H1 (cell line): ENCODE data around the gene PATJ. TPM values are rescaled to one million over a fixed set of nuclear protein-coding genes. Genes with fewer than 3 reads are reported as not detected.

ENCODE experiments used
- CTCF ChIA-PET: fragments of 300-600 bp; sonication (Branson Sonifier 250); formaldehyde crosslinking; loops from one replicate; lab custom pipeline; 2021; ENCODE audit not compliant: partially characterized antibody; lab: Charles Lee
- POLR2A ChIA-PET: fragments of 300-600 bp; sonication (Branson Sonifier 250); formaldehyde crosslinking; loops from one replicate; lab custom pipeline; 2021; ENCODE audit warnings: inconsistent platforms; ENCODE audit not compliant: partially characterized antibody; lab: Charles Lee
- DNase-seq, 2 experiments: peaks; one replicate each; pipeline versions ENCODE4 v3.0.0 to v3.0.0-alpha.2; 2010 to 2022; ENCODE audit warnings: low spot score in 2 of 2, low read depth in 1 of 2, mixed read lengths in 1 of 2
- FAIRE-seq: peaks from 2 replicates; lab custom pipeline; 2011; peaks lifted over from hg19 to GRCh38; lab: Jason Lieb, UNC
- H2AFZ ChIP-seq: 2 replicates; pipeline ENCODE4 v1.8.1; 2012; ENCODE audit warnings: low read length, inconsistent platforms
- H2AK5ac ChIP-seq: 2 replicates; pipeline ENCODE4 v1.6.1; 2013; ENCODE audit warnings: low read depth, low read length
- H2BK120ac ChIP-seq: replicated peaks from 2 replicates; pipeline ENCODE3; 2013; ENCODE audit warnings: low read depth, low read length, inconsistent platforms
- H2BK12ac ChIP-seq: 2 replicates; pipeline ENCODE4 v1.6.1; 2013; ENCODE audit warnings: low read depth, low read length
- H2BK15ac ChIP-seq: 2 replicates; pipeline ENCODE4 v1.6.1; 2013; ENCODE audit warnings: low read length
- H2BK20ac ChIP-seq: 2 replicates; pipeline ENCODE4 v1.6.1; 2013; ENCODE audit warnings: low read length
- H2BK5ac ChIP-seq: 2 replicates; pipeline ENCODE4 v1.6.1; 2013; ENCODE audit warnings: low read depth, low read length
- H3K14ac ChIP-seq: 2 replicates; pipeline ENCODE4 v1.6.1; 2013; ENCODE audit warnings: inconsistent platforms; ENCODE audit not compliant: insufficient read length
- H3K18ac ChIP-seq: 2 replicates; pipeline ENCODE4 v1.6.1; 2013; ENCODE audit warnings: low read length; ENCODE audit errors: extremely low read depth
- H3K23ac ChIP-seq: 2 replicates; pipeline ENCODE4 v1.6.1; 2013; ENCODE audit warnings: inconsistent platforms; ENCODE audit not compliant: insufficient read length
- H3K23me2 ChIP-seq: 2 replicates; pipeline ENCODE4 v1.6.1; 2013; ENCODE audit warnings: low read depth, low read length
- H3K27ac ChIP-seq: 2 replicates; pipeline ENCODE4 v1.6.1; 2011; ENCODE audit warnings: low read depth, low read length, inconsistent platforms
- H3K27me3 ChIP-seq, 4 experiments: replicated peaks in 1 of 4; 1 replicate in 1 of 4; 2 replicates in 3 of 4; pipeline versions ENCODE4 v1.6.1 to v1.8.1; 2011 to 2013; ENCODE audit warnings: low read length in 3 of 4, mild to moderate bottlenecking in 3 of 4, inconsistent platforms in 2 of 4, mixed read lengths in 2 of 4, moderate library complexity in 1 of 4; ENCODE audit not compliant: control insufficient read depth in 3 of 4, insufficient read depth in 3 of 4; ENCODE audit errors: extremely low read depth in 1 of 4
- H3K36me3 ChIP-seq, 4 experiments: 2 replicates each; pipeline versions ENCODE4 v1.6.1 to v1.8.1; 2011 to 2013; ENCODE audit warnings: mild to moderate bottlenecking in 4 of 4, low read length in 3 of 4, moderate library complexity in 2 of 4, control low read depth in 1 of 4, inconsistent platforms in 1 of 4; ENCODE audit not compliant: insufficient read depth in 4 of 4, control insufficient read depth in 2 of 4
- H3K4ac ChIP-seq: replicated peaks from 2 replicates; pipeline ENCODE3; 2013; ENCODE audit warnings: low read length, low read depth, mixed read lengths, inconsistent platforms; ENCODE audit not compliant: insufficient read length
- H3K4me1 ChIP-seq, 4 experiments: replicated peaks in 1 of 4; 1 replicate in 1 of 4; 2 replicates in 3 of 4; pipeline versions ENCODE4 v1.6.1 to v1.8.1; 2011 to 2013; ENCODE audit warnings: low read length in 3 of 4, inconsistent platforms in 2 of 4, mixed read lengths in 1 of 4; ENCODE audit not compliant: insufficient read depth in 4 of 4, control insufficient read depth in 3 of 4
- H3K4me2 ChIP-seq, 2 experiments: 2 replicates each; pipeline versions ENCODE4 v1.6.1 to v1.8.1; 2011 to 2013; ENCODE audit warnings: low read depth in 2 of 2, low read length in 2 of 2, control low read depth in 1 of 2, inconsistent platforms in 1 of 2, mild to moderate bottlenecking in 1 of 2; ENCODE audit not compliant: insufficient read depth in 1 of 2
- H3K4me3 ChIP-seq, 4 experiments: fragments of 200-600, 300-600 bp in 1 of 4; sonication (generic), shearing (Covaris generic), sonication (Bioruptor Twin) in 1 of 4; 2 replicates each; pipeline versions ENCODE4 v1.5.1 to v1.8.1; 2011 to 2016; ENCODE audit warnings: low read length in 4 of 4, low read depth in 3 of 4, control low read depth in 2 of 4, inconsistent platforms in 2 of 4, mild to moderate bottlenecking in 2 of 4, mixed read lengths in 1 of 4, moderate library complexity in 1 of 4; ENCODE audit not compliant: insufficient read depth in 2 of 4; ENCODE audit errors: extremely low read depth in 1 of 4
- H3K56ac ChIP-seq: replicated peaks from 2 replicates; pipeline ENCODE3; 2013; ENCODE audit warnings: low read depth, mild to moderate bottlenecking, mixed read lengths, low read length, inconsistent platforms; ENCODE audit not compliant: insufficient read length
- H3K79me1 ChIP-seq: 2 replicates; pipeline ENCODE4 v1.6.1; 2013; ENCODE audit warnings: low read depth, low read length, control low read depth
- H3K79me2 ChIP-seq, 2 experiments: 2 replicates each; pipeline versions ENCODE4 v1.6.1 to v1.8.1; 2012 to 2013; ENCODE audit warnings: low read length in 2 of 2, mild to moderate bottlenecking in 2 of 2, inconsistent platforms in 1 of 2; ENCODE audit not compliant: insufficient read depth in 2 of 2, control insufficient read depth in 1 of 2
- H3K9ac ChIP-seq, 4 experiments: replicated peaks in 1 of 4; 1 replicate in 1 of 4; 2 replicates in 3 of 4; pipeline versions ENCODE4 v1.6.1 to v1.8.1; 2011 to 2013; ENCODE audit warnings: low read depth in 3 of 4, low read length in 3 of 4, control low read depth in 2 of 4, mild to moderate bottlenecking in 2 of 4, moderate library complexity in 2 of 4, inconsistent platforms in 1 of 4; ENCODE audit errors: extremely low read depth in 1 of 4
- H3K9me3 ChIP-seq, 2 experiments: 2 replicates each; pipeline versions ENCODE4 v1.6.1 to v1.8.1; 2012 to 2013; ENCODE audit warnings: mild to moderate bottlenecking in 2 of 2, moderate library complexity in 2 of 2, control low read depth in 1 of 2, inconsistent platforms in 1 of 2, low read depth in 1 of 2, low read length in 1 of 2, mixed read lengths in 1 of 2; ENCODE audit not compliant: insufficient read depth in 2 of 2
- H4K20me1 ChIP-seq, 2 experiments: replicated peaks in 1 of 2; 2 replicates each; pipeline versions ENCODE3 to v1.8.1; 2011 to 2013; ENCODE audit warnings: inconsistent platforms in 2 of 2, low read length in 2 of 2, mild to moderate bottlenecking in 1 of 2; ENCODE audit not compliant: insufficient read depth in 2 of 2, control insufficient read depth in 1 of 2
- H4K5ac ChIP-seq: 2 replicates; pipeline ENCODE4 v1.6.1; 2013; ENCODE audit warnings: low read length, low read depth, mixed read lengths, inconsistent platforms; ENCODE audit not compliant: insufficient read length
- H4K8ac ChIP-seq: 2 replicates; pipeline ENCODE4 v1.8.0; 2013; ENCODE audit warnings: mild to moderate bottlenecking, moderate library complexity, low read length, inconsistent platforms; ENCODE audit not compliant: insufficient read depth; ENCODE audit errors: extremely low read depth
- H4K91ac ChIP-seq: replicated peaks from 2 replicates; pipeline ENCODE3; 2013; ENCODE audit warnings: low read length, mixed read lengths, inconsistent platforms; ENCODE audit not compliant: insufficient read length
- CHD1 ChIP-seq: IDR thresholded peaks from 2 replicates; pipeline ENCODE4 v1.6.1; 2012; ENCODE audit warnings: low read depth, low read length, improper control_type of control experiment
- CTBP2 ChIP-seq: IDR thresholded peaks from 2 replicates; pipeline ENCODE4 v1.7.0; 2011; ENCODE audit warnings: borderline replicate concordance, mild to moderate bottlenecking, moderate library complexity, mixed read lengths, low read length; ENCODE audit not compliant: insufficient read depth, insufficient read length
- GABPA ChIP-seq: IDR thresholded peaks from 2 replicates; pipeline ENCODE4 v1.6.1; 2011; ENCODE audit warnings: mild to moderate bottlenecking, low read length, moderate library complexity, borderline replicate concordance; ENCODE audit not compliant: insufficient read depth
- HDAC2 ChIP-seq, 2 experiments: fragments of 300-600 bp in 1 of 2; sonication (generic) in 1 of 2; IDR thresholded peaks; 2 replicates each; pipeline ENCODE4 v1.6.1; 2011 to 2012; ENCODE audit warnings: low read depth in 2 of 2, low read length in 2 of 2, mild to moderate bottlenecking in 2 of 2, moderate library complexity in 2 of 2, borderline replicate concordance in 1 of 2, inconsistent platforms in 1 of 2
- KDM4A ChIP-seq: IDR thresholded peaks from one replicate; pipeline ENCODE4 v1.7.1; 2012; ENCODE audit warnings: low read depth, mild to moderate bottlenecking, moderate library complexity, low read length, inconsistent platforms; ENCODE audit not compliant: severe bottlenecking
- NRF1 ChIP-seq: IDR thresholded peaks from 2 replicates; pipeline ENCODE4 v1.6.1; 2011; ENCODE audit warnings: mild to moderate bottlenecking, low read depth, low read length, improper control_type of control experiment
- PHF8 ChIP-seq: fragments of 200-600 bp; sonication (generic); conservative IDR thresholded peaks from 2 replicates; pipeline ENCODE4 v1.7.1; 2012; ENCODE audit warnings: low read depth, mild to moderate bottlenecking, inconsistent platforms, low read length, moderate library complexity
- POLR2A ChIP-seq, 2 experiments: IDR thresholded peaks; 1 replicate in 1 of 2; 2 replicates in 1 of 2; pipeline ENCODE4 v1.6.1; 2011; ENCODE audit warnings: low read depth in 2 of 2, low read length in 2 of 2, mild to moderate bottlenecking in 2 of 2; ENCODE audit errors: control extremely low read depth in 1 of 2
- RAD21 ChIP-seq, 2 experiments: IDR thresholded peaks in 1 of 2; conservative IDR thresholded peaks in 1 of 2; 2 replicates each; pipeline ENCODE4 v1.6.1; 2011; ENCODE audit warnings: low read depth in 2 of 2, low read length in 2 of 2, improper control_type of control experiment in 1 of 2, inconsistent platforms in 1 of 2, mild to moderate bottlenecking in 1 of 2, moderate library complexity in 1 of 2
- SAP30 ChIP-seq: fragments of 300-600 bp; sonication (generic); IDR thresholded peaks from 2 replicates; pipeline ENCODE4 v1.7.1; 2012; ENCODE audit warnings: low read length, moderate library complexity, mild to moderate bottlenecking, inconsistent platforms; ENCODE audit not compliant: insufficient read depth, insufficient replicate concordance
- TAF1 ChIP-seq: IDR thresholded peaks from 2 replicates; pipeline ENCODE4 v1.6.1; 2011; ENCODE audit warnings: mild to moderate bottlenecking, low read depth, low read length
- TAF7 ChIP-seq: optimal IDR thresholded peaks from 2 replicates; pipeline ENCODE3; 2011; ENCODE audit warnings: low read depth, mild to moderate bottlenecking, inconsistent platforms, low read length, moderate library complexity, borderline replicate concordance
- TCF12 ChIP-seq: IDR thresholded peaks from 2 replicates; pipeline ENCODE4 v1.6.1; 2011; ENCODE audit warnings: low read depth, mild to moderate bottlenecking, low read length
- WGBS, 2 experiments: shearing (Covaris generic) in 1 of 2; methylation state at CpG; one replicate each; pipeline versions ENCODE4 v1.1.6 to v1.1.7; 2013 to 2015; ENCODE audit warnings: low lambda C conversion rate in 2 of 2, mixed read lengths in 2 of 2, inconsistent platforms in 1 of 2, low coverage in 1 of 2, missing lambda C conversion rate in 1 of 2; ENCODE audit not compliant: insufficient replicate concordance in 2 of 2, insufficient coverage in 1 of 2, insufficient read length in 1 of 2; ENCODE audit errors: extremely low coverage in 1 of 2, missing lambda C conversion rate in 1 of 2; 5-methylcytosine and 5-hydroxymethylcytosine counted together
- polyA plus RNA-seq, 7 experiments: library from polyadenylated mRNA; depleted of rRNA in 3 of 7; stranded (reverse) in 5 of 7; unstranded in 2 of 7; fragments of >200 nt in 5 of 7; fragments of 200-250 nt in 2 of 7; gene quantifications; 1 replicate in 5 of 7; 2 replicates in 1 of 7; 4 replicates in 1 of 7; pipeline versions ENCODE4 v1.2.1 to v1.2.3, GENCODE V29; 2011 to 2013; ENCODE audit warnings: missing spikeins in 2 of 7, mixed read lengths in 2 of 7
- total RNA-seq: library from RNA; stranded (reverse); fragmentation: NEBNext Ultra II Directional; extraction: Animal tissue kit (Norgen Biotek cat#: 25700); gene quantifications from 2 replicates; pipeline ENCODE4 v1.2.1, GENCODE V29; 2021
- TF ChIP-seq, protein P1 (sequence below): IDR thresholded peaks from 2 replicates; pipeline ENCODE4 v1.6.1; 2012; ENCODE audit warnings: inconsistent platforms

The PATJ gene
- total and polyA plus RNA-seq, 2 of the 8 experiments (the other 6 are each of a cell fraction or from before 2014, with no cell fraction given) = 8.2 to 55.6 TPM

DNA sequence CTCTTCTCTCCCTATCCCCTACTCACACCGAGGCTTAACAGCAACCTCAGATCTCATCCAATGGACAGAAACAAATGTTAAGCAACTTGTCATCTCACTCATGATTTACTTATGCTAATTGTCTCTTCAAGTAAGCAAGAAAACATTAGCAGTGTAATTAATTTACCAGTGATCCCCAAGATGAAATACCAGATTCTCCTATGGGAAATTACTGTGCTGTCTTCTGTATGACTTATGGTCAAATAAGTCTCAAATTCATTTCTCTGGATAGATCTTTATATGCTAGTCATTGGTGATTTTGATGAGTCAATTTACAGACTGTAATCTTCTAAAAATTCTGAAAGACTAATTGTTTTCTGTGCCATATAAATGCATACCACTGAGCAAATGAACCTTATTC, 419.4 kb downstream of the PATJ start:
- H2BK15ac ChIP-seq = no peak overlapping the region
- H4K91ac ChIP-seq = no peak overlapping the region
- H3K27me3 ChIP-seq = no peaks in the 10 kb centered on the region
- no peaks in the 10 kb centered on the region for H3K23me2 ChIP-seq
- H4K20me1 ChIP-seq = no peaks in the 10 kb centered on the region
- no peak overlapping the region for H2BK12ac ChIP-seq
- WGBS, 2 experiments = 97% methylated on average over 1 of the region's 1 CpG; no CpG with 5 or more reads in 1 of the 2 experiments
- no peak overlapping the region for H2BK120ac ChIP-seq
- H3K79me2 ChIP-seq = no peaks in the 10 kb centered on the region
- H3K4me1 ChIP-seq = no peaks in the 10 kb centered on the region
- CTCF ChIA-PET = interaction anchor here (2.8 kb wide), 1 partner anchor 12 kb away, joined by 9 read pairs; no protein-coding TSS in a partner anchor
- no peak overlapping the region for H3K56ac ChIP-seq
- no peak overlapping the region for H2AK5ac ChIP-seq
- no peak for DNase-seq
- no peaks in the 10 kb centered on the region for H3K36me3 ChIP-seq
- H2AFZ ChIP-seq = no peak overlapping the region
- no peak overlapping the region for H3K4ac ChIP-seq
- H3K27ac ChIP-seq = no peak overlapping the region
- H3K4me2 ChIP-seq = no peak overlapping the region
- POLR2A ChIA-PET = no interaction called here
- H3K4me3 ChIP-seq = no peak overlapping the region
- H4K8ac ChIP-seq = no peak overlapping the region
- no peaks in the 10 kb centered on the region for H3K9me3 ChIP-seq
- no peak overlapping the region for H4K5ac ChIP-seq
- H3K23ac ChIP-seq = no peak overlapping the region
- H3K18ac ChIP-seq = no peak overlapping the region
- no peak for FAIRE-seq
- H3K9ac ChIP-seq = no peak overlapping the region
- H2BK20ac ChIP-seq = no peak overlapping the region
- no peak overlapping the region for H3K14ac ChIP-seq
- no peaks in the 10 kb centered on the region for H3K79me1 ChIP-seq
- H2BK5ac ChIP-seq = no peak overlapping the region
- TF ChIP-seq KDM4A (no peak), GABPA (no peak), POLR2A (IDR thresholded peaks at IDR 0.05; ENCODE audit: control extremely low read depth in 1 of 2, low read depth in 2 of 2, low read length in 2 of 2) (no peak), SAP30 (no peak), TCF12 (no peak), TAF7 (no peak), NRF1 (no peak), TAF1 (no peak), HDAC2 (IDR thresholded peaks at IDR 0.05; ENCODE audit: borderline replicate concordance in 1 of 2, low read depth in 2 of 2, low read length in 2 of 2) (no peak), PHF8 (no peak), CTBP2 (no peak), CHD1 (no peak), RAD21 (IDR thresholded peaks at IDR 0.05 in 1 of 2, conservative IDR thresholded peaks at IDR 0.05 in 1 of 2; ENCODE audit: low read depth in 2 of 2, low read length in 2 of 2) (no peak)
- TF ChIP-seq, protein P1, sequence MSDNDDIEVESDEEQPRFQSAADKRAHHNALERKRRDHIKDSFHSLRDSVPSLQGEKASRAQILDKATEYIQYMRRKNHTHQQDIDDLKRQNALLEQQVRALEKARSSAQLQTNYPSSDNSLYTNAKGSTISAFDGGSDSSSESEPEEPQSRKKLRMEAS = no peak
